Activated CD4-positive, alpha-beta T cell treated with anti-CD3 and anti-CD28 coated beads, Interleukin-2, Interleukin-4, amounts not matched to agents 100 ng/mL and 50 ng/mL, durations not matched to agents 16 hours and 8 hours (primary cell): ENCODE data around the gene DDX24.
A peak's percentile ranks its signal among the peaks of the same experiment; 100 is the strongest.
"Not testable (repeated sequence)": the region's sequence is repeated elsewhere in the genome, so short reads cannot be mapped to it uniquely, and the experiment has no call there.

Source experiments
- DNase-seq: peaks from one replicate; pipeline ENCODE4 v3.0.0-alpha.2; 2020; ENCODE audit warnings: low spot score

DDX24 gene

DNA sequence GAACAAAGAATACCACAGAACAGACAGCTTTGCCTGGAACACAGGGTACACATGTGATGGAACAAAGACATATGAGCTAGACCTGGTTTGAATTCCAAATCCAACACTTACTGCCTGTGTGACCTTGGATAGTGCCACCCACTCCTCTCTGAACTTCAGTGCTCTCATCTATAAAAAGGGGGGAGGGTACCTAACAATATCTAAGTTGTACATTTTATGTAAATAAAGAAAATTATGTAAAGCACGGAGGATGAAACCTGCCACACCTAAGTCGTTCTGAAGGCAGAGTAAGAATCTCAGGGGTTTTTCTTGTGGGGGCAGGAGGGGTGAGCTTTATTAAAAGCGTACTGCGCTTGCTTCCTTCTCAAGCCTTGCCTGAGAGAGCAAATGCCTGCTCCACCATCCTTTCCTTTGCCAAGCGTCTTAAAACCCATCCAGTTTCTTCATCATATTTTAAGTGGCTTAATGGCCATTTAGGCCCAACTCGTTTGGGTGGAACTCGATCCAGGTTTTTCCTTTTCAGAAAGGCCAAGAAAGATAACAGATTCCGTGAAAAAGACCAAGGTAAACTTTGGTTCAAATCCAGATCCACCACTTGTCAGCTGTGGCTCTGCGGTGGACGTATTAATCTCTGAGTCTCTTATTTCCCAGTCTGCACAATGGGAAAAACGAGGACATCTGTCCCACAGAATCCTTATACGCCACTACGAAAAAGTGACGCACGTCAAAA, 946 bp downstream of the DDX24 start:
- DNase-seq = no peak

DNA sequence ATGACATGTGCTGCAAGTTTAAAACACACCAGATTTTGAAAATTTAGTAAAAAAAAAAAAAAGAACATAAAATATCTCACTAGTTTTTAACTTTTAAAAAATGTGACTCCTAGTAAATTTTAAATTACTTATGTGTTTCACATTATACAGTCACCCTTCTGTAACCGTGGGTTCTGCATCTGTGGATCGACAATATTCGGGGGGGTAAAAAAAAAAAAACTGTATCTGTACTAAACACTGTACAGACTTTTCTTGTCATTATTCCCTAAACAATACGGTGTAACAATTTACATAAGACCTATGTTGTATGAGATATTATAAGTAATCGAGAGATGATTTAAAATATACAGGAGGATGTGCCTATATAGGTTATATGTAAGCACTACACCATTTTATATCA, 3.2 kb downstream of the DDX24 start:
- DNase-seq = no peak

DNA sequence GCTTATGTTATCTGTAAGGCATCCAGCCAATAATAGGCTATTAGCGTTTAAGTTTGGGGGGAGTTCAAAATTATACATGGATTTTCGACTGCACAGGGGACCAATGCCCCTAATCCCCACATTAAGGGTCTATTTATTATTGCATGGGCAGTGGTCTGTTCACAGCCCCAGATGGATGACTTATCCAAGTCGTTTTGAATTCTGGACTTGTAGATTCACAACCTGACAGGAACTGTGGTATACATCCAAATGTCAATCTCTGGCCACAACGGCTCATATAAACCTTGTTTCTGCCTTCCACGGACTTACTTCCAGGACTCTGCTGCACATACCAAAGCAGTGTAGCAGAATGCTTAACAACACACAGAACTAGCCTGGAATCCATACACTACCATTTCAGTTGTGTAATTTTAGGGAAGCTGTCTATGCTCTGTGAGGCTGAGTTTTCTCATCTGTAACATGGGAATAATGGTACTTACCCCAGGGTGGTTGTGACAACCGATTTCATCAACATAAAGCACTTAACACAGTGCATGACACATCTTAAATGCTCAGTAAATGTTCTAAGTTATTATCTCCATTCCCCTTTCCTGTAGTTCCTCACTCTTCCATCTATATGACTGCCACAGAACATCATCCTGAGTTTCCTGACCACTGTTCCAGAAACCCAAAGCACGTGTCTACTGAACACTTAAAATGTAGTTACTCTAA, 3.7 kb downstream of the DDX24 start:
- no peak for DNase-seq

GRCh38 chr14:94075008-94075407, 6.0 kb downstream of the DDX24 start:
- DNase-seq = no peak

DNA sequence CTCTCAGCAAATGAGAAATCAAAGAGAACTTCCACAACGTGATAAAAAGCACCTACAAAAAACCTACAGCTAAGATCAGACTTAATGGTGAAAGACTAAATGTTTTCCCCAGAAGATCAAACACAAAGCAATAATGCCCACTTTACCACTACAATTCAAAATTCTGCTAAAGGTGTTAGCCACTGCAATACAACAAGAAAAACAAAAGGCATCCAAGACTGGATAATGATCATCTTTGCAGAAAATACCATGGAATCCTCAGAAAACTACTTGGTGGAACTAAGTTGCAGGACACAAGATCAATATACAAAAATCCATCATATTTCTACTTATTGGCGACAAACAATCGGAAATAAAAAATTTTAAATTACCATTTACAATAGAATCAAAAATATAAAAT, 6.5 kb downstream of the DDX24 start:
- DNase-seq = no peak

DNA sequence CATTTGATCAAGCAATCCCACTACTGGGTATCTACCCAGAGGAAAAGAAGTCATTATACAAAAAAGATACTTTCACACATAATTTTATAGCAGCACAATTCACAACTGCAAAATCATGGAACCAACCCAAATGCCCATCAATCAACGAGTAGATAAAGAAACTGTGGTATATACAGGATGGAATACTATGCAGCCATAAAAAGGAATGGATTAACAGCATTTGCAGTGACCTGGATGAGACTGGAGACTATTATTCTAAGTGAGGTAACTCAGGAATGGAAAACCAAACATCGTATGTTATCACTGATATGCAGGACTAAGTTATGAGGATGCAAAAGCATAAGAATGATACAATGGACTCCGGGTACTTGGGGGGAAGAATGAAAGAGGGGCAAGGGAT, 8.9 kb downstream of the DDX24 start:
- not testable (repeated sequence) for DNase-seq

- DNase-seq = no peak
Measured at GRCh38 chr14:94066089-94066676, 14.8 kb downstream of the DDX24 start.

DNA sequence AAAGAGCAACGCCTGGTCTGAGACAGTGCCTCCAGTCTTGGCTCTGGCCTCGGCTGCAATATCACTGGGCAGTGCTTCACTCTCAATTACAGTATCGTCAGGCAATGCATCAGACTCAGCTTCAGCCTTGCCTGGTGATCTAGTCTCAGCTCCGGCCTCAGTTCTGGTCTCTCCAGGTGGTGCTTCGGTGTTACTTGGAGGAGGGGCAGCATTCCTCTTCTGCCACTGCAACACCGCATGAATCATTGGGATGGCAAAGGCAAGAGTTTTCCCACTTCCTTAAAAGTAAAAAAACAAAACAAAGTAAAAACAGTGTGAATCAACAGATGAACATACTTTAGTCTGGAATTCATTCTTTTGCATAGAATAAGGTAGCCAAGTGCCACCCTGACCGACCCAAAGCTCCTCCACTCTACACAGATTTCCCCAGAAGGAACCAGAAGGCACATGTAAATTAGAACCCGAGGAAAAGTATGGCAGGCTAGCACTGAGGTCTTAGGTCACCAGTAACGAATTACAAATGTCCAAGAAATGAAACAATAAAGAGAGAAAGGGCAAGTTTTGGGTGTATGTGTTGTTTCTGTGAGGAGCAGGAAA, 18.6 kb downstream of the DDX24 start:
- no peak for DNase-seq

DNA sequence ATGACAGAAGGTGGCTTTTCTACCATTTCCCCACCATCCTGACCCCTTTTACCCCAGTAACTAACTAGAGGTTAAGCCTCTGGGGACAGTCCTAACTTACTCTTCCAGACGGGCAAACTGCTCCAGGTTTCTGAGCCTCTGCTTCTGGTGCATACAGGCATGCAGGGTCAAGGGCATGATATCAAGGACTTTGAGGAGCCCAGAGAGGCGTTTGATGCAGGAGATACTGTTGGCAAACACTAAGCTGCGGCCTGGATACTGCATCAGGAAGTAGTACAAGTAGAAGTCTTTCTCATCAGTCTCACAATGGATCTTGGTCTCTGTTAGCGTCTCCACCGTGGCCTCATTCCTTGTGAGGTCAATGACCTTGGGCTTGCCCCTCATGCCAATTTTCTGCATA, 21.0 kb downstream of the DDX24 start:
- no peak for DNase-seq

GRCh38 chr14:94058674-94059138, 22.3 kb downstream of the DDX24 start:
- no peak for DNase-seq

- no peak for DNase-seq
Measured at GRCh38 chr14:94058128-94058673, 22.8 kb downstream of the DDX24 start.

GRCh38 chr14:94056579-94057308, 24.3 kb downstream of the DDX24 start:
- peak; percentile 51 for DNase-seq

- DNase-seq = no peak
Measured at GRCh38 chr14:94054936-94055335, 26.1 kb downstream of the DDX24 start.

GRCh38 chr14:94054401-94054800, 26.6 kb downstream of the DDX24 start:
- no peak for DNase-seq

GRCh38 chr14:94052662-94053061, 28.3 kb downstream of the DDX24 start:
- no peak for DNase-seq

DNA sequence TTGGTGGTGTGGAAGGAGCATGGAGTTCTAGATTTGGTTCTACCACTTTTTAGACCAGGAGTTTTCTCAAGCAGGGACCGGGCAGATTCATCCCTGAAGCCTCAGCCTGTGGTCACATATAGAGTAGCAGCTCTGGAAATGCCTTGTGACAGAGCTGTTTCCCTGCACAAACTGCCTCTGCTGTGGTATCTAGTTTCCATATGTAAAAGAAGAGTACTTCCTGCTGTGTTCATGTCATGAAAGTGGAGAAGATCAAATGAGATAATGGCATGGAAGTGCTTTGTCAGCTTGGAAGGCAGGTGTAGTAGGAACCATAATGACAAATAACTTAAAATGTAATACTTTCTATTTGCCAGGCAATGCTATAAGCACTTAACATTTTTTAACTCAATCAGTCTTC, 28.8 kb downstream of the DDX24 start:
- no peak for DNase-seq

DNA sequence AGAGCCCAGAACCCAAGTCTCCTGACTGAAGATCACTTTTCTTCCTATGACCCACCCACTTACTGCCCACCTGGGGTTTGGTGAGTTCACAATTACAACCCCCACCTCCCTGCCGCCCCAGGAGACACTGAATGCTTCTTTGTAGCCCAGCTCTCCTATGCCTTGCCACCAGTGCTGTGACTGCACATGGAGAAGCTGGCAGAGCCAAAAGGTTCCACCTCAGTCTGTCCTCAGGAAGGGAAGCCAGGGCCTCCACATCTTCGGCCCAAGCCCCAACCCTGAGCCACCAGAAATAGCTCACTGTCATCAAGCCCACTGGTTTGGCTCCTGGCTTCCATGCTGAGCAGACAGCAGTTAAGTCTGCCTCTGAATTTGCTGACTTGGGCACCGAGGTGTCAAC, 29.2 kb downstream of the DDX24 start:
- DNase-seq = no peak

DNA sequence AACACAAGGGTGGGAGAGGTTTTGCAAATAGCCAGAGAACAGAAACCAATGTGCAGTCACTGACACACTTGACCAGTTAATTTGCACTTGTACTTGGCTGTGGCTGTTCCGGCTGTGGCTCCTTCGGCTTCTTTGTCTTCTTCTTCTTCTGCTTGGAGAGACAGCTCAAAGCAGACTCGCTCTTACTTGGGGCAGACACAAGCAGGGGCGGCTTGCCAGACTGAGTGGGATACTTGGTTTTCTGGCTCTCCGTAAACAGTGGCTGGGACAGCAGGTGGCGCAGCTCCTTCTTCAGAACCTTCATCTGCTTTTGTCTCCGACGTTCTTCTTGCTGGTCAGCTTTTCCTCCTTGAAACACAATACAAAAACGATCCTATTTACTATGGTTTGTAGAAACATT, 29.9 kb downstream of the DDX24 start:
- DNase-seq = no peak

DNA sequence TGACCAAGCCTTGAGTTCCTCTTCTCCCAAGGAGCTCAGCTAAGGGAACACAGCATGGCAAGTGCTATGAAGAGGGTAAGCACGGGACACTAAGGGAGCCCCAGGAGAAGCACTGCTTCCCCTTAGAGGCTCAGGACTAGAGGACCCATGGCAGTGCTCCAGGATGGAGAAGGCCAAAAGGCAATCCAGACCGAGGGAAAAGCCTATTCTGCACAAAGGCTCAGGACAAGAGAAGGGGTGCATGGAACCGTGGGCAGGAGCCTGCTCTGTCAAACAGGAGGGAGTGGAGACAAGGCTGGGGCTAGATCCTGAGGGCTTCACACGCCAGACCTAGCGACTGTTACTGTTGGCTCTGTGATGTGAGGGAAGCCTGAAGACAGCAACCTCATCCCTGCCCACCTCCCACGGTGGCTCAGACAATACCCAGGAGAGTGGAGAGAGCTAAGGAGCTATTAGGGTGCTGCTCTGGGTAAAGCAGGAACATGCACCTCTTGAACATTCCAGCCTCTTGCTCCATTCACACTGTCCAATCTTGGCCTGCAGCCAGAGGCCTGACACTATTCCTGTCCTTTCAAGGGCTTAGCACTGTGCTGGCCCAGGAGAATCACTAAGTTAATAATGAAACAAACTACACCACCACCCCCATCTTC, 30.6 kb downstream of the DDX24 start:
- no peak for DNase-seq

GRCh38 chr14:94049625-94050023, 31.4 kb downstream of the DDX24 start:
- DNase-seq = no peak
